Naive B cell (primary cell): ENCODE measurements around the gene KRTAP10-10. TPM values are rescaled to one million over a fixed set of nuclear protein-coding genes. Genes with fewer than 3 reads are reported as not detected.
"Not testable (repeated sequence)": the region's sequence is repeated elsewhere in the genome, so short reads cannot be mapped to it uniquely, and the experiment has no call there.

Source experiments
- ATAC-seq, 2 donors: fragments of 150-1000 bp; cut with Tn5 transposase; 2 replicates each; pipeline ENCODE4 v1.10.0; 2021; ENCODE audit warnings: low read depth in 2 of 2, mild to moderate bottlenecking in 2 of 2, moderate library complexity in 2 of 2
- DNase-seq: peaks from one replicate; pipeline ENCODE4 v3.0.0; 2022
- H3K27ac Mint-ChIP-seq, 6 donors: one replicate each; pipeline ENCODE4 v1.8.0; 2020 to 2022; ENCODE audit warnings: mild to moderate bottlenecking in 6 of 6, mixed read lengths in 6 of 6, moderate library complexity in 5 of 6, inconsistent platforms in 2 of 6
- H3K27me3 Mint-ChIP-seq, 3 donors: one replicate each; pipeline ENCODE4 v1.8.0; 2021 to 2022; ENCODE audit warnings: mixed read lengths in 3 of 3, mild to moderate bottlenecking in 1 of 3
- H3K36me3 Mint-ChIP-seq, 2 donors: one replicate each; pipeline ENCODE4 v1.8.0; 2020 to 2022; ENCODE audit warnings: mixed read lengths in 2 of 2, inconsistent platforms in 1 of 2, mild to moderate bottlenecking in 1 of 2
- H3K4me1 Mint-ChIP-seq, 3 donors: one replicate each; pipeline ENCODE4 v1.8.0; 2020 to 2022; ENCODE audit warnings: mixed read lengths in 3 of 3, inconsistent platforms in 1 of 3, mild to moderate bottlenecking in 1 of 3, moderate library complexity in 1 of 3
- H3K4me3 Mint-ChIP-seq, 8 donors: one replicate each; pipeline ENCODE4 v1.8.0; 2020 to 2022; ENCODE audit warnings: mild to moderate bottlenecking in 8 of 8, mixed read lengths in 8 of 8, moderate library complexity in 8 of 8, inconsistent platforms in 2 of 8
- H3K9me3 Mint-ChIP-seq, 7 donors: one replicate each; pipeline ENCODE4 v1.8.0; 2020 to 2022; ENCODE audit warnings: mixed read lengths in 7 of 7, mild to moderate bottlenecking in 5 of 7, inconsistent platforms in 2 of 7, moderate library complexity in 1 of 7
- polyA plus RNA-seq, 6 donors: library from polyadenylated mRNA; unstranded; fragments of 300-500 nt; fragmentation: Illumina TruSeq; gene quantifications; one replicate each; pipeline ENCODE4 v1.2.3, GENCODE V29; 2021; ENCODE audit warnings: low read depth in 6 of 6

The KRTAP10-10 gene
- polyA plus RNA-seq, 6 donors from 2014 or later: not detected

- Mint-ChIP-seq H3K4me1 (peaks cover 12 to 20% (median 13%) of the 10 kb centered on the region in 3 donors), H3K4me3 (peak overlapping the region in 1 of 8 donors; percentile 17)
Measured at GRCh38 chr21:44619886-44620285, 17.3 kb upstream of the KRTAP10-10 start.

DNA sequence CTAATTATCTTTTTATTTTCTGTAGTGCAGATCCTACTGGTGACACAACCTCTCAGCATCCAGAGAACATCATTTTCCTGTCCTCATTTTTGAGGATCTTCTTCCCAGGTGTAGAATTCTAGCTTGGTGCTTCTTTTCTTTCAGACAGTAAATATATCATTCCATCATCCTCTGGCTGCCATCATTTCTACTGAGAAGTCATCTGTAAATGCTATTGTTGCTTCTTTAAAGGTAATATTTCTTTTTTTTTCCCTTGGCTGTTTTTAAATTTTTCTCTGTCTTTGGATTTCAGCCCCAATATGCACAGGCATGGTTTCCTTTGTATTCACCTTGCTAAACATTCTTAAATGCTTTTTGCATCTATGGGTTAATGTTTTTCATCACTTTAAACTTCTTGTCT lies 13.6 kb upstream of the KRTAP10-10 start:
- Mint-ChIP-seq H3K27ac (no peak overlapping the region), H3K27me3 (peaks cover 10 to 38% (median 34%) of the 10 kb centered on the region in 3 donors), H3K4me1 (peaks cover 7 to 14% (median 10%) of the 10 kb centered on the region in 3 donors), H3K9me3 (peaks cover 24 to 58% (median 44%) of the 10 kb centered on the region in 7 donors), H3K4me3 (no peak overlapping the region), H3K36me3 (peaks cover 34 to 57% of the 10 kb centered on the region in 2 donors)
- no peak for ATAC-seq
- DNase-seq: no peak

More at GRCh38 chr21:44619886-44620285, 17.3 kb upstream of the KRTAP10-10 start:
- Mint-ChIP-seq H3K27me3 (peaks cover 10 to 38% (median 28%) of the 10 kb centered on the region in 3 donors), H3K36me3 (peaks cover 34 to 56% of the 10 kb centered on the region in 2 donors), H3K9me3 (peaks cover 24 to 57% (median 42%) of the 10 kb centered on the region in 7 donors), H3K27ac (no peak overlapping the region)
- ATAC-seq: no peak
- DNase-seq: no peak

DNA sequence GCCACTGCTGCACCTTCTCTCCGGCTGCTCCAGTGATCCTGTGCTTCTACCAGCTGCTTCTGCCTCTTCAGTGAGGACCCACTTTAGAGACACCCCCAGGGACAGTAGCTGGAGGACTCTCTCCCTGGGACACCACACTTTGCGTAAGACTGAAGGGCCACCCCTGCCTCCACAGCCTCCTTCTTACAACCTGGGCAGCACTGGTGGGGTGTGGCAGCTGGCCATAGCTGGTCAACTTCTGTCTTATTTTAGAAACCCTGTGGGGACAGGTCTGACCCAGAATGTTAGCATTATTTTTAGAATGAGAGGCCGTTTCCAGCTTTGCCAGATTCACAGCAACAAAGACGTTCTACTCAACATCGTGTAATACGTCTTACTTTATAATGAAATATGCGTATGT lies 11.4 kb upstream of the KRTAP10-10 start:
- H3K4me1 Mint-ChIP-seq: peaks cover 10 to 13% (median 13%) of the 10 kb centered on the region in 3 donors
- H3K36me3 Mint-ChIP-seq: peaks cover 20 to 47% of the 10 kb centered on the region in 2 donors
- DNase-seq (no peak), ATAC-seq (no peak)
- peaks cover 10 to 38% (median 34%) of the 10 kb centered on the region in 3 donors for H3K27me3 Mint-ChIP-seq
- no peak overlapping the region for H3K27ac Mint-ChIP-seq
- no peak overlapping the region for H3K4me3 Mint-ChIP-seq
- peaks cover 25 to 45% (median 37%) of the 10 kb centered on the region in 7 donors for H3K9me3 Mint-ChIP-seq

DNA sequence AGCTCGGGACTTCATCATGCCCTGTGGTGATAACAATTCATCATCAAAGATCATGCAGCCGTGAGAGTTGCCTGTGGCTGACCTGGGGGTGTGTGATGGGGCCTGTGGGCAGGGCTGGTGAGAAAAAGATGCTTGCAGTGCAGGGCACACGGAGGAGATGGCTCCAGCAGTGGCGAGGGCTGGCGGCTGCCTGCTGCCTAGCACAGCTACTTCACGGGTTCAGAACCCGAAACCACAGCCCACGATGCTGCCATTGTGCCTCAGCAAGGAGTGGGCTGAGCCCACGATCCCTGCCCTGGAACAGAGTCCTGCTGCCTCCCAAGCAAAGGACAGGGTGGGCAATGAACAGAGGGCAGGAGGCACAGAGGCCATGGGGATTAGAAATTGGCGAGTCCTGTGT lies 10.9 kb upstream of the KRTAP10-10 start:
- H3K36me3 Mint-ChIP-seq: peaks cover 23 to 50% of the 10 kb centered on the region in 2 donors
- DNase-seq (no peak), ATAC-seq (no peak)
- peaks cover 10 to 16% (median 15%) of the 10 kb centered on the region in 3 donors for H3K4me1 Mint-ChIP-seq
- H3K27ac Mint-ChIP-seq: no peak overlapping the region
- H3K4me3 Mint-ChIP-seq: peak overlapping the region in 1 of 8 donors; percentile 79
- peaks cover 10 to 38% (median 34%) of the 10 kb centered on the region in 3 donors for H3K27me3 Mint-ChIP-seq
- H3K9me3 Mint-ChIP-seq: peaks cover 30 to 50% (median 41%) of the 10 kb centered on the region in 7 donors

GRCh38 chr21:44626673-44627143 lies 10.4 kb upstream of the KRTAP10-10 start, which contains the start of gene KRTAP10-9:
Gene KRTAP10-9, plus strand, starts transcription at chr21:44627093. Its CDS starts 79 bp downstream, at chr21:44627172.
- DNase-seq: no peak
- Mint-ChIP-seq H3K4me3 (peak within 1 kb of the TSS in 1 of 8 donors; percentile 79), H3K4me1 (peaks cover 10 to 16% (median 15%) of the 10 kb centered on the region in 3 donors), H3K27ac (peak within 1 kb of the TSS in 1 of 6 donors; percentile 76), H3K9me3 (peaks cover 33 to 54% (median 45%) of the 10 kb centered on the region in 7 donors), H3K36me3 (peaks cover 27 to 54% of the 10 kb centered on the region in 2 donors), H3K27me3 (peaks cover 10 to 38% (median 34%) of the 10 kb centered on the region in 3 donors)
- ATAC-seq: no peak

GRCh38 chr21:44627181-44627822 lies 9.9 kb upstream of the KRTAP10-10 start:
- peaks cover 10 to 16% (median 15%) of the 10 kb centered on the region in 3 donors for H3K4me1 Mint-ChIP-seq

GRCh38 chr21:44627831-44628233 lies 9.3 kb upstream of the KRTAP10-10 start:
- ATAC-seq, H3K27ac Mint-ChIP-seq, DNase-seq, H3K4me3 Mint-ChIP-seq: not testable (repeated sequence)
- Mint-ChIP-seq H3K36me3 (peaks cover 27 to 51% of the 10 kb centered on the region in 2 donors), H3K4me1 (peaks cover 10 to 16% (median 15%) of the 10 kb centered on the region in 3 donors), H3K27me3 (peaks cover 7 to 34% (median 29%) of the 10 kb centered on the region in 3 donors), H3K9me3 (peaks cover 33 to 59% (median 49%) of the 10 kb centered on the region in 7 donors)

More at GRCh38 chr21:44627181-44627822, 9.9 kb upstream of the KRTAP10-10 start:
- Mint-ChIP-seq H3K9me3 (peaks cover 34 to 60% (median 50%) of the 10 kb centered on the region in 7 donors), H3K27me3 (peaks cover 9 to 34% (median 34%) of the 10 kb centered on the region in 3 donors), H3K36me3 (peaks cover 32 to 55% of the 10 kb centered on the region in 2 donors), H3K27ac (peak overlapping the region in 1 of 6 donors; percentile 76)
- ATAC-seq, H3K4me3 Mint-ChIP-seq, DNase-seq: not testable (repeated sequence)

- ATAC-seq: no peak
- Mint-ChIP-seq H3K4me1 (peaks cover 10 to 16% (median 15%) of the 10 kb centered on the region in 3 donors), H3K27ac (no peak overlapping the region), H3K9me3 (peaks cover 31 to 57% (median 44%) of the 10 kb centered on the region in 7 donors), H3K27me3 (peaks cover 0 to 29% (median 19%) of the 10 kb centered on the region in 3 donors), H3K36me3 (peaks cover 30 to 40% of the 10 kb centered on the region in 2 donors), H3K4me3 (no peak overlapping the region)
- no peak for DNase-seq
Measured at GRCh38 chr21:44628707-44629391, 8.3 kb upstream of the KRTAP10-10 start.

DNA sequence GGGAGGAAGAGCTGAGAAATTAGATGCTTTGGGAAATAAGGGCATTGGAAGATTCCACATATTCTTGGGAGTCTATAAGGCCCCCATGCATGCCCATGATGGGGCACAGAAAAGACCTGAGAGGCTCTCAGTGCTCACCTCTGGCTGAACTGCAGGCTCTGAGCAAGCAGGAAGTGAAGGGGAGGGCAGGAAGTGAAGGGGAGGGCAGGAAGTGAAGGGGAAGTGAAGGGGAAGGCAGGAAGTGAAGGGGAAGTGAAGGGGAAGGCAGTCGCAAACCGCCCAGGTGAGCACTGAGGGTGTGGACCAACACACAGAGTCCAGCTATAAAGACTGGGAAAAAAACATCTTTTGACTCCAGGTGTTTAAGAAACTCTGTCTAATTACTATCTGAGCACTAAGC lies 6.7 kb upstream of the KRTAP10-10 start:
- DNase-seq (no peak), ATAC-seq (no peak)
- H3K4me1 Mint-ChIP-seq: peaks cover 10 to 16% (median 15%) of the 10 kb centered on the region in 3 donors
- no peak overlapping the region for H3K4me3 Mint-ChIP-seq
- H3K27ac Mint-ChIP-seq: peak overlapping the region in 1 of 6 donors; percentile 72
- peaks cover 6 to 26% (median 17%) of the 10 kb centered on the region in 3 donors for H3K27me3 Mint-ChIP-seq
- H3K9me3 Mint-ChIP-seq: peaks cover 25 to 52% (median 34%) of the 10 kb centered on the region in 7 donors
- H3K36me3 Mint-ChIP-seq: peaks cover 26 to 37% of the 10 kb centered on the region in 2 donors

DNA sequence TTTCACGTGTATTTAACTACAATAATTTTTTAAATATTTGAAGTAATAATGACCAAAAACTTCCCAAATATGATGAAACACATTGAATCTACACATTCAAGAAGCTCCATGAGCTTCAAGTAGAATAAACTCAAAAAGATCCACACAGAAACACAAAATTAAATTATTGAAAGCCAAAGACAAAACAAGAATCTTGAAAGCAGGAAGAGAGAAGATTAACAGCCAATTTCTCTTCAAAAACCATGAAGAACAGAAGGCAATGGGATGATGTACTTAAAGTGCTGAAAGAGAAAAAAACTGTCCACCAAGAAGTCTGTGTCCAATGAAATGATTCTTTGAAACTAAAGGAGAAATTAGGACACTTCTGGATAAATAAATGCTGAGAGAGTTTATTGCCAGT lies 5.1 kb upstream of the KRTAP10-10 start:
- Mint-ChIP-seq H3K27ac (no peak overlapping the region), H3K36me3 (peaks cover 26 to 37% of the 10 kb centered on the region in 2 donors)

DNA sequence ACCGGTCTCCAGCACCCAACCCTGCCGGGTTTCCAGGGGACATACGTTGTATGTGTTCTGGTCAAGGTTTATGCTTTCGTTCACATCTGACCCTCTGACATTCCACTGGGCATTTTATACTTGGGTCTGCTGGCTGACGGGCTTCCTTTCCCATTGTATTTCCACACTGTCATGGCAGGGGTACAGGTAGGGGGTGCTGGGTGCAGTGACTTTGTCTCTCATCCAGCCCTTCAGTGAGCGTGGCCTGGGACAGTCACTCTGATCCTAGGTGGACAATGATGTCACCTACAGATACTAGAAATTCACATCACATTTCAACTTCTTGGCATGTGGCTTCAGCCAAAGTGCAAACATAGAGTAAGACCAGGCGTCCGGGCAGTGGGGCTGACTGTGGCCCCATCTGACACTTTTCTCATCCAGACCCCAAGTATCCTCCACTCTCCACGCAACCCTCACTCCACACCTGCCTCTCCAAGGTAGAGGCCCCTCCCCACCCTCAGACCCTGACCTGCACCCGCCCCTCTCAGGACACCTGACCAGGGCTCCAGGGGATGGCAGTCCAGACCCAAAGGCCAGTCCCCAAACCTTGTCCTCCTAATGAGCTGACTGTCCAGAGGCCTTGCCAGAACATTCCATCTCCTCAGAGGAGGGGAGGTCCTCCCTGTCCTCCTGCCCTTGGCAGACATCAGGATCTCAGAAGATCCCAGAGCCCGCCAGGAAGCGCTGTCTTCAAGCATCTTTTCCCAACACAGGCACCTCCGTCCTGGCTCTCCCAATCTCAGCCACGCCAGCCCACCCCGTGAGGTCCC lies 743 bp upstream of the KRTAP10-10 start:
- DNase-seq (no peak), ATAC-seq (no peak)
- Mint-ChIP-seq H3K36me3 (peaks cover 23 to 26% of the 10 kb centered on the region in 2 donors), H3K4me1 (no peaks in the 10 kb centered on the region), H3K9me3 (peaks cover 15 to 51% (median 30%) of the 10 kb centered on the region in 7 donors), H3K27me3 (peaks cover 31 to 54% (median 49%) of the 10 kb centered on the region in 3 donors), H3K4me3 (no peak overlapping the region), H3K27ac (no peak overlapping the region)

More for the DNA sequence above, 5.1 kb upstream of the KRTAP10-10 start:
- ATAC-seq (no peak), DNase-seq (no peak)
- peaks cover 18 to 27% (median 22%) of the 10 kb centered on the region in 3 donors for H3K27me3 Mint-ChIP-seq
- H3K4me3 Mint-ChIP-seq: no peak overlapping the region
- peaks cover 22 to 49% (median 36%) of the 10 kb centered on the region in 7 donors for H3K9me3 Mint-ChIP-seq
- H3K4me1 Mint-ChIP-seq: peaks cover 10 to 16% (median 15%) of the 10 kb centered on the region in 3 donors

DNA sequence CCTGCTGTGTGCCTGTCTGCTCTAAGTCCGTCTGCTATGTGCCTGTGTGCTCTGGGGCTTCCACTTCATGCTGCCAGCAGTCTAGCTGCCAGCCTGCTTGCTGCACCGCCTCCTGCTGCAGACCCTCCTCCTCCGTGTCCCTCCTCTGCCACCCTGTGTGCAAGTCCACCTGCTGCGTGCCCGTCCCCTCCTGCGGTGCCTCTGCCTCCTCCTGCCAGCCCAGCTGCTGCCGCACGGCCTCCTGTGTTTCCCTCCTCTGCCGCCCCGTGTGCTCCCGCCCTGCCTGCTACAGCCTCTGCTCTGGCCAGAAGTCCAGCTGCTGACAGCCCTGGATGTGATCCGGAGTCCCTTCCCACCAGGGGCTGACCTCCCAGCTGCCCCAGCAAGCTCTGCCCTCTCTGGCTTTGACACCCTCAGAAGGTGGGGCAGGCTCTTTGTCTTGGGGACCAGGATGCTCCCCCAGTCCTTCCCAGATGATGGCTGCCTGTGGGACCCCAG lies 744 bp downstream of the KRTAP10-10 start:
- not testable (repeated sequence) for DNase-seq, ATAC-seq, H3K4me1 Mint-ChIP-seq, H3K4me3 Mint-ChIP-seq
- peaks cover 34 to 62% (median 54%) of the 10 kb centered on the region in 3 donors for H3K27me3 Mint-ChIP-seq
- peak overlapping the region in 1 of 6 donors; percentile 96 for H3K27ac Mint-ChIP-seq
- H3K36me3 Mint-ChIP-seq: peaks cover 14 to 30% of the 10 kb centered on the region in 2 donors
- peaks cover 15 to 51% (median 24%) of the 10 kb centered on the region in 7 donors for H3K9me3 Mint-ChIP-seq
